ENCODE data around the gene C12orf60.

The C12orf60 gene

DNA sequence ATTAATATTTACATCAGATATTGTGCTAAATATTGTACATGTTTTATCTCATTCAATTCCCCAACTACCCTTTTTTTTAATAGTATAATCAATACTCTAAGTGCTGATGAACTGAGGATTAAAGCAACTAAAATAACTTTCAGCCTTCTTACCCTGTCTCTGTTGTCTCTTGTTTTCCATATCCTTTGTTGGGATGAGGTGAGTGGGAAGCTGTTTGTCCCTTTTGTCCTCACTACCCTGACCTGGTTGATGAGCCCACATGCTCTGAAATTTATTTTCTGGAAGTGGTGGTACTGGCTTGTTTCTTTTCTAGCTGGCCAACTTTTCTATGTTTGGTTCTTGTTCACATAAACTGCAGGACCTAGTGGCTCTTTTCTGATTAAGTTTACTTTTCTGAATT lies 49.4 kb downstream of the C12orf60 start:
- POLR2A ChIA-PET (ENCODE audit: low non-redundant PET): interaction anchor here (0.6 kb wide), 1 partner anchor 109 kb away, joined by 3 read pairs; no protein-coding TSS in a partner anchor
- no peak overlapping the region for H3K27ac ChIP-seq
- CTCF ChIA-PET: no interaction called here
- DNase-seq (ENCODE audit: low spot score): no peak
- TF ChIP-seq, protein P1, sequence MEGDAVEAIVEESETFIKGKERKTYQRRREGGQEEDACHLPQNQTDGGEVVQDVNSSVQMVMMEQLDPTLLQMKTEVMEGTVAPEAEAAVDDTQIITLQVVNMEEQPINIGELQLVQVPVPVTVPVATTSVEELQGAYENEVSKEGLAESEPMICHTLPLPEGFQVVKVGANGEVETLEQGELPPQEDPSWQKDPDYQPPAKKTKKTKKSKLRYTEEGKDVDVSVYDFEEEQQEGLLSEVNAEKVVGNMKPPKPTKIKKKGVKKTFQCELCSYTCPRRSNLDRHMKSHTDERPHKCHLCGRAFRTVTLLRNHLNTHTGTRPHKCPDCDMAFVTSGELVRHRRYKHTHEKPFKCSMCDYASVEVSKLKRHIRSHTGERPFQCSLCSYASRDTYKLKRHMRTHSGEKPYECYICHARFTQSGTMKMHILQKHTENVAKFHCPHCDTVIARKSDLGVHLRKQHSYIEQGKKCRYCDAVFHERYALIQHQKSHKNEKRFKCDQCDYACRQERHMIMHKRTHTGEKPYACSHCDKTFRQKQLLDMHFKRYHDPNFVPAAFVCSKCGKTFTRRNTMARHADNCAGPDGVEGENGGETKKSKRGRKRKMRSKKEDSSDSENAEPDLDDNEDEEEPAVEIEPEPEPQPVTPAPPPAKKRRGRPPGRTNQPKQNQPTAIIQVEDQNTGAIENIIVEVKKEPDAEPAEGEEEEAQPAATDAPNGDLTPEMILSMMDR (conservative IDR thresholded peaks at IDR 0.05; ENCODE audit: low read depth): no peak

DNA sequence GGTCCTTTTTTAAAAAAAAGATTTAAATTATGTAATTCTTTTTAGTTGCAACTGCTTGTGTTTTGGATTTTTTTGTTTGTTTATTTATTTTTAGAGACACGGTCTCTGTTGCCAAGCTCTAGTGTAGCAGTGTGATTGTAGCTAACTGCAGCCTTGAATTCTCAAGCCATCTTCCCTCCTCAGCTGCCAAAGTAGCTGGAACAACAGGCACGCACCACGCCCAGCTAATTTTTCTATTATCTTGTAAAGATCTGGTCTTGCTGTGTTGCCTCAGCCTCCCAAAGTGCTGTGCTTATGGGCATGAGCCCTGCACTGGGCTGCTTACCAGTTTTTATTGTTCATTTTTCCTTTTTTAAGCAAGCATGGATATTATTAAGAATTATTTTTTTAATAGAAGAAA lies 50.5 kb downstream of the C12orf60 start:
- no peak for DNase-seq (ENCODE audit: low spot score)
- ChIA-PET CTCF (no interaction called here), POLR2A (ENCODE audit: low non-redundant PET) (no interaction called here)
- TF ChIP-seq, protein P1 (conservative IDR thresholded peaks at IDR 0.05; ENCODE audit: low read depth): no peak
- no peak overlapping the region for H3K27ac ChIP-seq

DNA sequence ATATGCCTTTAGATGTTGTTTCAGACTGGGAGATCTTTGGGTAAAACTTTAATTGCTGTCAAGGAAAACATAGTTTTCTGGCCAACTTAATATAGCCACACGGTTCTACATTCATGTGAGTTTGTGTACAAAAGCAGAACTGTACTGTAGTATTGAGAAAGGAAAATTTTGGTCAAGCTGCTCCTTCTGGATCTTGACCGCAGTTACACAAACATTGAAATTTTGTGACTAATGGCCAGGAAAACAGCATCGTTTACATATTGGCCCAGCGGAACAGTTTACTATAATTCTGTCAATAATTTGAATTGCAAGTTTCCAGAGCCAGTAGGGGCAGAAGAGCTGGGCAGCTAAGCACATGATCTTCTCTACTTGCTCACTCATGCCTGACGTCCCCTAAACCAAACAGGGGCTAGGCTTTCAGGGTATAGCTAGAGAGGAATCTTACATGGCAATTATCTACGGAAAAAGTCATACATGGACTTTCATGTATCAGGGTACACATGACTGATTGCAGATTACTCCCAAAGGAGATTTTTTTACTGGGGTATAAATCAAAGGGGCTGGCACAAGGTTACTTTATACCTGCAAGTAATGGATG lies 51.2 kb downstream of the C12orf60 start:
- CTCF ChIA-PET: no interaction called here
- POLR2A ChIA-PET (ENCODE audit: low non-redundant PET): no interaction called here

DNA sequence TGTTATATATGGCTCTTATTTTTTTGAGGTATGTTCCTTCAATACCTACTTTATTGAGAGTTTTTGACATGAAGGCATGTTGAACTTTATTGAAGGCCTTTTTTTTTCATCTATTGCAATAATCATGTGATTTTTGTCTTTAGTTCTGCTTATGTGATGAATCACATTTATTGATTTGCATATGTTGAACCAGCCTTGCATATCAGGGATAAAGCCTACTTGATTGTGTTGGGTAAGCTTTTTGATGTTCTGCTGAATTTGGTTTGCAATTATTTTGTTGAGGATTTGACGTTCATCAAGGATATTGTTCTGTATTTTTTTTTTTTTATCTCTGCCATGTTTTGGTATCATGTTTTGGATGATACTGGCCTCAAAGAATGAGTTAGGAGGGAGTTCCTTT lies 55.0 kb downstream of the C12orf60 start:
- TF ChIP-seq, protein P1 (conservative IDR thresholded peaks at IDR 0.05; ENCODE audit: low read depth): no peak
- DNase-seq (ENCODE audit: low spot score): no peak
- CTCF ChIA-PET: interaction anchor here (0.6 kb wide), 1 partner anchor 43 kb away, joined by 3 read pairs; no protein-coding TSS in a partner anchor
- POLR2A ChIA-PET (ENCODE audit: low non-redundant PET): no interaction called here
- H3K27ac ChIP-seq: no peak overlapping the region

More for the DNA sequence above, 51.2 kb downstream of the C12orf60 start:
- H3K27ac ChIP-seq: no peak overlapping the region
- TF ChIP-seq, protein P1 (conservative IDR thresholded peaks at IDR 0.05; ENCODE audit: low read depth): no peak
- no peak for DNase-seq (ENCODE audit: low spot score)

DNA sequence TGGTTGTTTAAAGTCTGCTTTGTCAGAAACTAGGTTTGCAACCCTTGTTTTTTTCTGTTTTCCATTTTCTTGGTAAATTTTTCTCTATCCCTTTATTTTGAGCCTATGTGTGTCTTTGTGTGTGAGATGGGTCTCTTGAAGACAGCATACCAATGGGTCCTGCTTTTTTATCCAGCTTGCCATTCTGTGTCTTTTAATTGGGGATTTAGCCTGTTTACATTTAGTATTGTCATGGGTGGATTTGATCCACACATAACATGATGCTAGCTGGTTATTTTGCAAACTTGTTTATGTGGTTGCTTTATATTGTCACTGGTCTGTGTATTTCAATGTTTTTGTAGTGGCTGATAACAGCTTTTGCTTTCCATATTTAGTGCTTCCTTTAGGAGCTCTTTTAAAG lies 57.0 kb downstream of the C12orf60 start:
- TF ChIP-seq, protein P1 (conservative IDR thresholded peaks at IDR 0.05; ENCODE audit: low read depth): no peak
- ChIA-PET POLR2A (ENCODE audit: low non-redundant PET) (no interaction called here), CTCF (no interaction called here)
- no peak overlapping the region for H3K27ac ChIP-seq
- DNase-seq (ENCODE audit: low spot score): no peak

DNA sequence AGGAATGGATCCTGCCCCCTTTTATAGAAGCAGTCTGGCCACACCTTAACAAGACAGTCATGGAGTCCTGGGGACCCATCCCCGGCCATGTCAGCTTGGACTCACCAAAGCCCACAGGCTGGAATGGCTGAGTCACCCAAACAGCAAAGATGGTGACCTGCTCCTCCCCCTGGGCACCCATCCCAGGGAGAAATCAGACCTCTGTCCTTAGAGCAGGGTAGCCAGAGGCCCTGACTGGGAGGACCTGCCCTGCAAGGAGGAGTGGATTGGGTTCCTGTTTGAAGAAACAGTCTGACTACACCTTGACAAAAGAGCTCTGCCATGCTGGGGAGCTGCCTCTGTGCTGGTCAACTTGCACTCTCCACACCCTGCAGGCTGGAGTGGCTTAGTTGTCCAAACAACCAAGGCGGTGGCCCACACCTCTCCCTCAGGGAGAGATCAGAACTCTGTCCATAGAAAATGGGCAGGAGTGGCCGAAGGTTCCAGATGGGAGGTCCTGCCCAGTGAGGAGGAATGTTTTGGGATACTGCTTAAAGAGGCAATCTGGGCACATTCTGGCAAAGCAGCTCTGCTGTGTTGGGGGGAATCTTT lies 65.5 kb downstream of the C12orf60 start:
- POLR2A ChIA-PET (ENCODE audit: low non-redundant PET): no interaction called here
- CTCF ChIA-PET: no interaction called here
- TF ChIP-seq, protein P1 (conservative IDR thresholded peaks at IDR 0.05; ENCODE audit: low read depth): no peak
- DNase-seq (ENCODE audit: low spot score): no peak
- no peak overlapping the region for H3K27ac ChIP-seq
